Lower lobe of right lung (tissue), 2 donors: ENCODE measurements around the gene SEZ6L. TPM values are rescaled to one million over a fixed set of nuclear protein-coding genes. Genes with fewer than 3 reads are reported as not detected.

Source experiments
- ATAC-seq, 2 donors: fragments of 200-7000 bp; cut with Tn5 transposase; one replicate each; pipeline ENCODE4 v1.9.1; 2020 to 2022; ENCODE audit warnings: mild to moderate bottlenecking in 2 of 2, moderate library complexity in 2 of 2
- DNase-seq: peaks from one replicate; pipeline ENCODE4 v3.0.0-alpha.2; 2020
- H3K27ac ChIP-seq: fragments of 200-600 bp; one replicate; pipeline ENCODE4 v1.8.0; 2022
- H3K27me3 ChIP-seq: fragments of 200-600 bp; one replicate; pipeline ENCODE4 v1.8.0; 2022; ENCODE audit warnings: low read depth
- H3K36me3 ChIP-seq: fragments of 200-600 bp; one replicate; pipeline ENCODE4 v1.8.0; 2022; ENCODE audit warnings: mild to moderate bottlenecking
- H3K4me1 ChIP-seq: fragments of 200-600 bp; one replicate; pipeline ENCODE4 v1.8.0; 2022
- H3K4me3 ChIP-seq: fragments of 200-600 bp; one replicate; pipeline ENCODE4 v1.8.0; 2022; ENCODE audit warnings: mild to moderate bottlenecking
- H3K9me3 ChIP-seq: fragments of 200-600 bp; one replicate; pipeline ENCODE4 v1.8.0; 2022
- CTCF ChIP-seq: fragments of 200-600 bp; IDR thresholded peaks from one replicate; pipeline ENCODE4 v1.8.0; 2022; ENCODE audit warnings: antibody characterized with exemption, mild to moderate bottlenecking
- intact Hi-C: fragments of 100-400 bp; cut with DNase I; formaldehyde crosslinking; loops from one replicate; pipeline ENCODE4 v1.11.0; 2022
- long read RNA-seq: library from polyadenylated mRNA; unstranded; transcript quantifications from one replicate; pipeline ENCODE4 v2.0.0, GENCODE V29; 2021
- total RNA-seq: library from RNA; stranded (reverse); fragmentation: NEBNext Ultra II Directional; extraction: Animal tissue kit (Norgen Biotek cat#: 25700); gene quantifications from one replicate; pipeline ENCODE4 v1.2.1, GENCODE V29; 2021
- donor health status: DM: no; HTN: yes; CAD: no; lungs with severe emphysema.

SEZ6L gene
- total RNA-seq = 0.24 TPM
- long read RNA-seq = 0 reads

DNA sequence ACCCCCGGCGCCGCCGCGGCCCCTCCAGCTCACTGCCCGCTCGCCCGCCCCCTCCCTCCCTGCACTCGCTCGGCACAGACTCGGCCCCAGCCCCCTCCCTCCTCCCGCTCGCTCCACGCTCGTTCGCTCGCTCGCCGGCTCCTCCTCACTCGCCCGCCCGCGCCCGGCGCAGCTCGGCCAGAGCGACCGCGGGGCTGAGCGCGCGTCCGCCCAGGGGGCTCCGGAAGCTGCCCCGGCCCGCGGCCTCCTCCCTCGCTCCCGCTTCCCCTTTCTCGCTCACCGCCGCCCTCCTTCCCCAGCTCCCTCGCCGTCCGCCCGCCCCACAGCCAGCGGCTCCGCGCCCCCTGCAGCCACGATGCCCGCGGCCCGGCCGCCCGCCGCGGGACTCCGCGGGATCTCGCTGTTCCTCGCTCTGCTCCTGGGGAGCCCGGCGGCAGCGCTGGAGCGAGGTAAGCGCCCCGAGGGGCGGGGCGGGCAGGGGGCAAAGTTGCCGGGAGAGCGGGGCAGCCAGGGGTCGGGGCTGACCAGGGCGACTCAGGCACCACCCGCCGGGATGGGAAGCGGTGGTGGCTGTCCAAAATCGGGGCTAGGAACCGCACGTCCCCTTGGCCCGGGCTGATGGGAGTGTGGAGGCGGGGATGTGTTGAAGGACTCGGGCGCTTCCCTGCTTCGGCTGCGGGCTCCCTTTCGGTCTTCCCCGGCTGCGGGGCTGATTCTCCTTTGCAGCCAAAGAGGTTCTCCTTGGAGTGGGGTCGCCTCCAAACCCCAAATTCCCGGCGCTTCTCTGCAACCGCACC, at the start of gene SEZ6L:
Gene SEZ6L (plus strand): TSS at position 148 of the 797 bp plus-strand sequence. CDS start 208 bp downstream, at position 356.
- peak; percentile 43 for DNase-seq
- TF ChIP-seq CTCF = no peak
- Histone ChIP-seq H3K9me3 (no peaks in the 10 kb centered on the region), H3K36me3 (no peaks in the 10 kb centered on the region), H3K4me3 (peak within 1 kb of the TSS; percentile 40), H3K4me1 (peaks cover 4% of the 10 kb centered on the region), H3K27me3 (peaks cover 69% of the 10 kb centered on the region), H3K27ac (no peak within 1 kb of the TSS)
- ATAC-seq = peak in 1 of 2 donors; percentile 46
- intact Hi-C loops = no loop called here

- H3K36me3 ChIP-seq = no peaks in the 10 kb centered on the region
- TF ChIP-seq CTCF = no peak
- H3K27ac ChIP-seq = no peak overlapping the region
- DNase-seq = no peak
- H3K9me3 ChIP-seq = no peaks in the 10 kb centered on the region
- intact Hi-C loops = no loop called here
- H3K27me3 ChIP-seq = no peaks in the 10 kb centered on the region
- H3K4me1 ChIP-seq = no peaks in the 10 kb centered on the region
- no peak for ATAC-seq
- H3K4me3 ChIP-seq = no peak overlapping the region
Observed at GRCh38 chr22:26122920-26123468, 46.3 kb upstream of the SEZ6L start.

DNA sequence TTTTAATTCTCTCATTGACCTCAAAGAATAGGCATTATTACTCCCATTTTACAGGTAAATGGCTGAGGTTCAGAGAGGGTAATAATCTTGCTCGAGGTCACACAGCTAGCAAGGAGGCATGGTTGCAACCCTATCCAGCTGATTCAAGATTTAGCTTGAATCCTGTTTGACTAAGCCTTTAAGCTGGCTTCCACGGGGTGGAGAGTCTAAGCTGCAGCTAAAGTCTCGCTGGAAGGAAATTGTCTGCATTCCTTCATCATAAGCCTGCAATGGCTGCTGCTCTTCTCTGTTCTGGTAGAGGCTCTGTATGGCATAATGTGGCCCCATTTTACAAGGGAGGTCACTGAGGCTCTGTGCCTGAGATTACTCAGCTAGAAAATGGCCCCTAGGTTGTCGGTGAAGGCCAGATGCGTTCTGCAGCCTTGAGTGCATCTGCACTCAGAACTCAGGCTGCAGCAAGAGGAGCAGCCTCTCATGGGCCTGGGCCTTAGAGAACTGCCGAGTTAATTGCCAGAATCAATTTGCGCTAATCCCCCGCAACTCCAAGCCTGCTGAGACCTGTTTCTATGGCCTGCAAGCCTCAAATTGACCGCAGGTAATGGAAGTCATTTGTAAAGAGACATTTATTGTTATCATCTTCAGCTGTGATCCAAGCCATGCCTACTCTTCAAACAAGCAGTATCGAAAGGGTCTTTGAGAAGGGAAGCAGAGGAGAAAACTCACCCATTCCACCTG, 44.1 kb upstream of the SEZ6L start:
- Histone ChIP-seq H3K36me3 (no peaks in the 10 kb centered on the region), H3K9me3 (no peaks in the 10 kb centered on the region), H3K4me3 (no peak overlapping the region), H3K27me3 (no peaks in the 10 kb centered on the region), H3K27ac (no peak overlapping the region), H3K4me1 (no peaks in the 10 kb centered on the region)
- intact Hi-C loops = no loop called here
- DNase-seq (no peak), ATAC-seq (no peak)
- TF ChIP-seq CTCF = no peak

- ATAC-seq (no peak), DNase-seq (no peak)
- Histone ChIP-seq H3K4me3 (no peak overlapping the region), H3K27me3 (peaks cover 9% of the 10 kb centered on the region), H3K27ac (no peak overlapping the region), H3K9me3 (no peaks in the 10 kb centered on the region), H3K4me1 (no peaks in the 10 kb centered on the region), H3K36me3 (no peaks in the 10 kb centered on the region)
- no peak for TF ChIP-seq CTCF
- intact Hi-C loops = no loop called here
Observed at GRCh38 chr22:26127126-26127525, 42.1 kb upstream of the SEZ6L start.

GRCh38 chr22:26127556-26127955, 41.7 kb upstream of the SEZ6L start:
- Histone ChIP-seq H3K4me1 (no peaks in the 10 kb centered on the region), H3K9me3 (no peaks in the 10 kb centered on the region), H3K27me3 (peaks cover 12% of the 10 kb centered on the region), H3K27ac (no peak overlapping the region), H3K4me3 (no peak overlapping the region), H3K36me3 (no peaks in the 10 kb centered on the region)
- intact Hi-C loops = no loop called here
- TF ChIP-seq CTCF = no peak
- ATAC-seq (no peak), DNase-seq (no peak)
